GM21786 (cell line): ENCODE measurements around the gene HS1BP3.

Experiments used
- ATAC-seq: cut with Tn5 transposase; IDR thresholded peaks from one replicate; pipeline ENCODE4 v1.9.1; 2021; ENCODE audit not compliant: unreplicated experiment

The HS1BP3 gene

GRCh38 chr2:20618886-20619521 lies 31.9 kb downstream of the HS1BP3 start:
- ATAC-seq: no peak

DNA sequence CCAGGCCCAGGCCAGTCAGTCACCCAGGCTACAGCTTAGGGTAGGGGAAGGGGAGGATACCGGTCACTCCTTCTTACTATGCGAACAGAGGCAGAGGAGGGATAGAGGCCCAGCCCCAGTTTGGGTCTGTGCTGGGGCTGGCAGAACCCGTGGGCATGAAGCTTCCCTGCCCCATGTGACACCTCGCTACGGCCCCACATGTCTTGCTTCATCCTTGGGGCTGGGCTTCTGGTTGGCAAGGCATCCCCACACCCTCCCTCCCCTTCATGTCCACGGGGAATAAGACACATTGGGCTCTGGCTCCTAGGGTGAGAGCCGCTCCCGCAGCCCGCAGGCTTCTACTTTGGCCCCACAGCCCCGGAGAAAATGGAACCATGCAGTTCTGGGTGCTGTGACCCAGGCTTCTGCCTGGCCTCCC lies 32.4 kb downstream of the HS1BP3 start:
- no peak for ATAC-seq

- no peak for ATAC-seq
These were observed 32.9 kb downstream of the HS1BP3 start for GRCh38 chr2:20617892-20618467.

DNA sequence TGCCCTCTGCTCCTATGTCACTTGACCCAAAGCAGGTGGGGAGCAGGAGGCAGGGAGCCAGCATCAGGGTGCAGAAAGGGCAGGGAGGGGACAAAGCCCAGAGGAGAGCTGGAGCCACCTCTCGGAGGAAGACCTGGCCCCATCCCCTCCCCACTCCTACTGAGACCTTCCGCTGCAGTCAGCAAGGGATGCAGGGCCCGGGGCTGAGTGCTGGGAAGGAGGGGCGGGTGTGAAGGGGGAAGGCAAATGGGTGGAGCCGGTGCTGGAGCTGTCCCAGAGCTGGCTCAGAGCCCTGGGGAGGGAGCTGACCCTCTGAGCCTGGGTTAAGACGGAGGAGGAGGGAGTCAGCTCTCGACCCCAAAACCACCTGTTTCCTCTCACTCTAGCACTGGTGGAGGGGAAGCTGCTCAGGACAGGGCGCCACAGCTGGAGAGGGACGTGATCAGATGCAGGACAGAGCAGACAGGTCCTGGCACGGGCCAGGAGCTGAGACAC lies 33.8 kb downstream of the HS1BP3 start:
- ATAC-seq: no peak

DNA sequence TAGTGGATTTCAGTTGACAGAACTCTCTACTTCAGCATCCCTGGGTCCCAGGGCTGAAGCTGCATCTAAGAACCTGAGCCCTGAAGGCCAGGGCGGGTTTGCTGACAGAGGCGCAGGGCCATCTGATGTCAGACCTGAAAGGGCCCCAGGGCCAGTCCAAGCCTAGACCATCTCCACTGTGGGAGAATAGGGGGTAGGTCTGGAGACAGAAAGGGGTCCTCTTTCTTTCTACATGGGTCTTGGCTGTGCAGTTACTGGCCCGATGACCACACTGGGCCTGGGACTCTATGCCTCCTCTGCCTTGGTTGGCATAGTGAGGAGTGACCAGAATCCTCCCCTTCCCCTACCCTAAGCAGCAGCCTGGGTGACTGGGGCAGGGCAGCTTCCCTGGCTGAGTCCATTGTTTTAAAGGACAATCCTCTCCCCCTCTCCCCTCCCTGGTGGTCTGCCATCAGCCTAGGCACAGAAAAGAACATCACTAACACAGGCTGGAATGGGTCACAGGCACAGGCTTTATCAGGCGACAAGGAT lies 34.5 kb downstream of the HS1BP3 start:
- ATAC-seq: no peak

DNA sequence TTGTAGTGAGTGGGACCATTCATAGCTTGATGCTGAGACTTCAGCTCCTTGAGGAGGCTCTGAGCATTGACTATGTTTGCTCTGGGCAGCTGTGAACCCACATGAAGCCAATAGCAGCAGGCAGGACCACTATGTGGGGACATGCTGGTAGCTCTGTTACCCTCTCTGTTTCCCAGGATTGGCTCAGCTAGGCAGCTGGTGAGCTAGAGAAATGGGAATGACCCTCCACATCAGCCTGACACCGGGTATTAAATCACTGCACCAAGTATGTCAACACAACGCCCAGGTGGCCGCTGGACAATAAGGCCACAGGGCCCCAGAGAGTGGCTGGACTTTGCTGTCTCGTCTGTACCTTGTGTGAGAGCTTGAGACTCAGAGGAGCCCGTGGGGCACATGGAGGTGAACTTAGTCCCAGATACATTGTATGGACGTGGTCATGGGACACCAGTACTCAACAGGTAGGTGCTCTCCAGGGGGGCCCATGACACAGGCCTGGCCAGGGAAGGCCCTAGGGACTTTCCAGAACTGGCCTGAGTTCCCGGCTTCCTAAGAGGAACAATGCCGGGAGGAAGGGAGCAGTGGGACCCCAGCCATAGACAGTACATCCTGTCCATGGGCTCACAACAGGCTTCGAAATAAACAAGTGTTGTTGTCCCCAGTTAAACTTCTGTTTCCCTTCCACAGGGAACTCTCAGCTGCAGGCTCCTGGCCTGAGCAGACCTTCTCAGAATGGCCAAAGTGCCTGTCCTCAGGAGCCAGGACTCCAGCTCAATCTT lies 35.2 kb downstream of the HS1BP3 start:
- no peak for ATAC-seq

DNA sequence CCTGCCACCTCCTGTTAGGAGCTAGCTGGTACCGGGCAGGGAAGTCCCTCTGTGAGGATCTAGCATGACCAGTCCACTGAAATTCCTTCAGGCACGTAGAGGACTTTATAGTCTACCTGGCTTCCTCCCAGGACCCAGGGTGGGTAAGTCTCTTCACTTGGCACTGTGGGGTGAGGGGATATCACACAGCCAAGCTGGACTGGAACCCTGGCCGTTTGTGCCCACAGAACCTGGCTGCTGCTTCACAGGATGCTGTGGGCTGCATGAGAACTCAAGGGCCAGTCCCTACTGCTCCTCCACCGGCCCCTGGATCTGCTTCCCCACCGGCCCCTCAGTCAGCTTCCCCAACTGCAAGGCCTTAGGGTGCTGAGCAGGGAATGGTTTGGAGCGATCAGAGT lies 35.8 kb downstream of the HS1BP3 start:
- ATAC-seq: no peak

DNA sequence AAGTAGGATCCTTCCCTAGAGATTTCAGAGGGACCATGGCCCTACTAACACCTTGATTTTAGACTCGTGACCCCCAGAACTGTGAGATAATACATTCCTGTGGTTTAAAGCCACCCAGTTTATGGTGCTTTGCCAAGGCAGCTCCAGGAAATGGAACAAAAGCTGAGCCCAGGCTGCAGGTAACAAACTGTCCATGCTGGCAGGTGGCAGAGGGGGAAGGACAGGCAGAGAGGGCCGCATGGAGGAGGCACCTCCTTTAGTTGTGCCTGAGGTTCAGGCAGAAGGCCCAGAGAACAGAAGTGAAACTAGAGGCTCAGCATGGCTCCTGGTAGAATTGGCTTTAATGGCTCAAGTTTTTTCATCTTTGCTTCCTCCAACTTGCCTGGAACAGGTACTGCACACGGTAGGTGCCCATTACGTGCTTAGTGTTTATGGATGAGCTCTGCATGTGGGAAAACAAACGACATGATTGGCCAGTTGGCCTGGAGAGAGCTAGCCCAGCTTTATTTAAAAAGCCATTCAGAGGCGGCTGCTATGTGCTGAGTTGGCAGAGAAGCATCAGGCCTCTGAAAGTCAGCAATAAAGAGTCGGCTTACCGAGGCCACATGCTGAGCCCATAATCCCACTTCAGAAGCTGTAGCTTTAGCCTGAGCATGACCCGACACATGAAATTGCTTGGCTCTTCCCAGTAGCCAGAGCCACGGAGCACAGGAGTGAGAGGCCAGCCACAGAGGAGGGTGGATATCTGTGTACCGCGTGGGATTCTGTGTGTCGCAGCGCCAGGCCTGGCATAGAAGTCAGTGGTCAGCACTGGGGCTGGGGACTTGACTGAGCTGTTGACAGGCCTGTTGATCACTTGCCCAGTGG lies 36.5 kb downstream of the HS1BP3 start:
- no peak for ATAC-seq

DNA sequence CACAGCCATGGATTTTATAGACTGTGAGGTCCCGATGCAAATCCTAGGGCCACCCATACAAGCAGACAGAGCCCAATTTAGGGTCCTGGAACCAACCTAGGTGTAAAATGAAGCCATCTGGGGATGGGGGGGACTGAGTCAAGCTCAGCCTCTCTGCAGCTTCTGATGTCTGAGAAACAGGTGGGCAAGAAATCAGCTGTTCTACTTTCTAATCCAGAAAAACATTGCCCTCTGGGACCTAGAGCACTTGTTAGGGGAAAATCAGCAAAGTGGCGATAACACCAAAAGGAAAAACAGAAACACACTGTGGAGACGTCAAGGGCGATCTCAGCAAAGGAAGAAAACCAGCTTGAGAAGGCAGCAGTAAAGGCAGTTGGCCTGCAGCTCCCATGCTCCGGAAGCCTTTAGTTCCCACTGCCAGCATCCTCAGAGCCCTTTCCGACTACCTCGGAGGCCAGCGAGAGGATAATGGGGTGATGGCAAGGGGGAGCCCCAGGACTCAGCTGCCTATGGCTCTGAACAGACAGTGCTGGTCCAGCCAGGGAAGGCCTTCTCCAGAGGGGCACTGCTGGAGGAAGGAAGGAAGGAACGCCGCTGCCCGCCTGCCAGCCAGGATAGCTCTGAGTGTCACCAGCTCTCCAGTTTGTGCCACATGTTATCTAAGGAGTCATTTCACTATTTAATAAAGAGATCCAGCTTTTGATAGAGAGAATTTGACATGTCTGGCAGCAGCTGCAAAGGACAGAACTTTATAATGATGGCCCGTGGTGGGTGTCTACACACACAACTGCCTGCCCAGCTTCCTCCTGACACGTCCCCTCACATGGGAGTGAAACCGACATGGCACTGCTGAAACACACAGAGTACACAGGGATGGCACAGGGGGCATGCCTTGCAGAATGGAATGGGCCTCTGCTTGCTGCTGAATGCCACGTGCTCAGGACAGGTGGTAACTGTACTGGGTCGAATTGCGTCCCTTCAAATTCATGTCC lies 37.7 kb downstream of the HS1BP3 start:
- ATAC-seq: no peak

- no peak for ATAC-seq
These were observed 39.0 kb downstream of the HS1BP3 start for GRCh38 chr2:20611844-20612356.

DNA sequence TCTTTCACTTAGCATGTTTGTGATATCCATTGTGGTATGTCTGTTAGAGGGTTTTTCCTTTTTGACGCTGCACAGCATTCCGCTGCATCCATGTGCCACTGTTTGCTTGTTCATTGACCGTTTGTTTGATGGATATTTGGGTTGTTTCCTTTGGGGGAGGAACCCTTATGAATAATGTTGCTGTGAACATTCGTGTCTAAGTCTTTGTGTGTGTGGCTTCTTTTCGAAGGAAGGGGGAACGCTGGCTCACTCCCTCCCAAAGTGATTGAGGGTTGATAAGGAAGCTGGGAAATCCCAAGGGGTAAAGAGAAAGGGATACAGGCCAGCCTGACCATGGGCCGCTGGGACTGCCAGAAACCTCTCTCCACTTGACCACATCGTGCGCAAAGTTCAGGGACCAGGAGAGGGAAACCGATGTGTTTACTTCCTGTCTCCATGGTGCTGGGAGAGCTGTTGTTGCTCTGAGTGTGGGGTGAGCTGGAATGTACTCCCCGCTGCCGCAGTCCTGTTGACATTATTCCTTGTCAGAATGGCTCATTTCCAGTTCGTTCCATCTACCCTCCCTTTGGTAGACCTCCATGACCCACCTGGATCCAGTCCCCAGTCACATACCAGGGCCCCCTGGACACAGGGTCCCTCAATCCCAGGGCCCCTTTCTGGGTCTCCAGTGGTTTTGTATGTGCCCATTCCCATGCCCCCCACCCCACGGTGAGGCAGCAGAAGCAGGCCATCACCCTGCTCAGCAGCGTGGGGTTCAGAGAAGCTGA lies 39.6 kb downstream of the HS1BP3 start:
- no peak for ATAC-seq

- ATAC-seq: no peak
These were observed 40.9 kb downstream of the HS1BP3 start for GRCh38 chr2:20609995-20610357.

GRCh38 chr2:20609349-20609994 lies 41.4 kb downstream of the HS1BP3 start:
- no peak for ATAC-seq

GRCh38 chr2:20608666-20609348 lies 42.1 kb downstream of the HS1BP3 start:
- no peak for ATAC-seq

- ATAC-seq: no peak
These were observed 43.5 kb downstream of the HS1BP3 start for GRCh38 chr2:20607446-20607845.

- no peak for ATAC-seq
These were observed 44.7 kb downstream of the HS1BP3 start for GRCh38 chr2:20606198-20606597.

- ATAC-seq: no peak
These were observed 45.9 kb downstream of the HS1BP3 start for GRCh38 chr2:20604951-20605381.
